Stimulated activated CD4-positive, alpha-beta T cell treated with anti-CD3 and anti-CD28 coated beads, Interleukin-1b, Interleukin-23, amount 100 ng/mL, for 24 hours (primary cell): ENCODE data around the gene HOXD13.

Experiments
- DNase-seq, 4 experiments: peaks; one replicate each; pipeline ENCODE4 v3.0.0-alpha.2; 2020; ENCODE audit warnings: low read depth in 4 of 4, low spot score in 1 of 4

HOXD13 gene

DNA sequence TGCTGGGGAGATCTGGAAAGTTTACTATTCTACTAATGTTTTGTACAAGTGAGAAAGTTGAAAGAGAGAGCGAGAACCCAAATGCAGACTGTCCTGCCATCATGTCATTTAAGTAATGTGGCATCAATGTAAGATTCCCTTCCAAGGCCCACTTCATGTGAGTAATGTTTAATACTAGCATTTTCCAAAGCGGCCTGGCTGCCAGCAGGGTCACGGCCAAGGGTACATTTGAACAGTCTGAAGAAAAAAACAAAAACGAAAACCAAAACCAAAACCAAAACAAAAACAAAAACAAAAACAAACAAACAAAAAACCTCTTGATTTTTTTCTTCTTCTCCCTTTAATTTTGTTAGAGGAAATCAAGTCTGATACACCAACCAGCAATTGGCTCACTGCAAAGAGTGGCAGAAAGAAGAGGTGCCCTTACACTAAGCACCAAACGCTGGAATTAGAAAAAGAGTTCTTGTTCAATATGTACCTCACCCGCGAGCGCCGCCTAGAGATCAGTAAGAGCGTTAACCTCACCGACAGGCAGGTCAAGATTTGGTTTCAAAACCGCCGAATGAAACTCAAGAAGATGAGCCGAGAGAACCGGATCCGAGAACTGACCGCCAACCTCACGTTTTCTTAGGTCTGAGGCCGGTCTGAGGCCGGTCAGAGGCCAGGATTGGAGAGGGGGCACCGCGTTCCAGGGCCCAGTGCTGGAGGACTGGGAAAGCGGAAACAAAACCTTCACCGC, 26.2 kb downstream of the HOXD13 start:
- no peak for DNase-seq

DNA sequence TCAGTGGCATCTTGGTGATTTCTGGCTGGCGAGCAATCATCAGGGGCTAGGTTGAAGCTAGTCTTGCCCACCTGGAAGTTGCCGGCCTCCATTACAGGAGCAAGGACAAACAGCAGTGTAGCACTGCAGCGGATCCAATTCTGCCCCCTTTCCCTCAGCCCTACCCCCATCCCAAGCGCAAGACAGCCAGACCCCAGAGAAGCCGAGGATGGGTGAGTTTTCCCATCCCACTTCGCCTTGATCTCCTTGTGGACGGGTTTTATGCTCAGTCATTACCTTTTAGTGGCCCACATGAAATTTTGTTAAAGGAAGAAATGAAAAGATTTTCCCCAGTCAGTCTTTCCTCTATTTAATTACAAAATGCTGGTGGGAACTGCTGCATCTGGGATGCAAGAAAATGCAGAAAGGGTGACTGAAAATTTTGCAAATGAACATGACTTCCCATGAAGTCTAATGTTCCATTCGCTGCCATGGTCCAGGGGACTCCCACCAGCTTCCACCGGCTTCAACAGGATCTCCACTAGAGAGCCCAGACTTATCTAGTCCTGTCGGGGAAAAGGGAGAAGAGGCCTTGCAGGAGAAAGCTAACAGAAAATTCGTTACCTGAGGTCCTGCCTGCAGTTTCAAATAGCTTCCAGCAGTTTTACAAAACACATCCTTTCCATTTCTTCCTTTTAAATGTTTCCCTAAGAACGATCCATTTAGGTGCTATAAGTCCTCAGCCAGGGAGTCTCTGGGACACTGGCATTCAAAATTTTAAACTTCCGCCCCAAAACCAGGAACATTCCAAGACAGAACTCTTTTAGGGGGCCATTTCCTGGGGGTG, 28.1 kb downstream of the HOXD13 start:
- no peak for DNase-seq

DNA sequence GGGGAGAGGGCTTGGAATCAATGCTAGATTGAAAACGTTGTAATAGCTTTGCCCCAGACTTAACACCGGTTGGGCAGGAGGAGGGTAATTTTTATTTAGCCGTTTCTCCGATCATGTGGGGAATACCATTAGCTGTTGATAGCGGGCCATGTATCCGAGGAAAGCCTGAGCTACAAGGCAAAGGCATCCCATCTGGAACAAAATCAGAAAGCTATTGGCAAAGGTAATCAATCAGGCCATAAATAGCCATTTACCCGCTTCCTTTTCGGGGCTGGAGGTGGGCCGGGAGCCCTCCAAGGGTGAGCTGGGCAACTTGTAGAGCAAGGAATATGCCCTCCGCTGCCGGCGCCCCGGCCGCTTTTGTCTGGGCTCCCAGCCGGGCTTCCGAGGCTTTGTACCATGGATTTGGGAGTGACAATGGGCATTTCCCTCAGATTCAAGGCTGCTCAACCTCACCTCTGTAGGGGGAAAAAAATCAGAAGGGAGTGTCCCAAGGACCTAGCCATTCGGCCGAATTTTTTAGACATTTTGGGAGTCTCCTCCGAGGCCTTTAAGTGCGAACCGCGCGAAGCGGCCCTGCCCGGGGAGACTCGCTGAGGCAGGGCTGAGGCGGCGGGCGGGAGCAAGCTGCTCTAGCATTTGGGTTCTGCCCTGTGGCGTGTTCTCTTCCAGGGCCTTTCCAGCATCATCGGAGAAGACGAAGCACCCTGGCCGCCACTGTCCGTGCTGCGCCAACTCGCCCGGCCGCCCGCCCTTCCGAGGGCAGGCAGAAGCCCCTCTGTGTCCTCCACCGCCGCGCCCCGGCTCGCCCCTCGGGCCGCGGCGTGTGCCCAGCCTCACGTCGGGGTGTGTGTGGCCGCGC, 28.9 kb downstream of the HOXD13 start:
- no peak for DNase-seq

DNA sequence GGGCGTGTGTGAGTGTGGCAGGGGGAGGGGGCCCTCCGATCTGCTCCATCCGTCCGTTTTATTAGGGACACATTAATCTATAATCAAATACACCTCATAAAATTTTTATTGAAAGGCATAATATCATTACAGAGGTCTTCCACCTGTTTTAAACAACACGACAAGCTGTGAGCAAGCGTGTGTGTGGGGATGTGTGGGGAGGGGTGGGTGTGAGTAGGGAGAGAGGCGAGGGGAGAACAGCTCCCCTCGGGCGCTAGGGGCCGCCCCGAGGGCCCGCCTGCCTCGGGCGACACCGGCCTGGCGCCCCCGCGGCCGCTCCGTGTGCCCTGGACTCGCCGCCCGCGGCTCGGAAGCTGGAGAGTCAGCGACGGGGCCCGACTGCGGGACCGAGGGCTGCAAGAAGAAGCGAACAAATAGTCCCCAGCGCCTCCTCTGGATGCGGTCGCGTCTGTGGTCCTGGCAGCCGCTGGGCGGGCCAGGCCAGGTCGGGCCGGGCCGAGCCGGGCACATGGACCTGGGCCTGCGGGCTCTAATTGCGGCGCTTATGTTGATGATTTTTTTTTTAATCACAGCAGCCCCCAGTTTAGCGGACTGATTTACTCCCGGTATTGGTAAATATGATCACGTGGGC, 29.6 kb downstream of the HOXD13 start:
- no peak for DNase-seq

DNA sequence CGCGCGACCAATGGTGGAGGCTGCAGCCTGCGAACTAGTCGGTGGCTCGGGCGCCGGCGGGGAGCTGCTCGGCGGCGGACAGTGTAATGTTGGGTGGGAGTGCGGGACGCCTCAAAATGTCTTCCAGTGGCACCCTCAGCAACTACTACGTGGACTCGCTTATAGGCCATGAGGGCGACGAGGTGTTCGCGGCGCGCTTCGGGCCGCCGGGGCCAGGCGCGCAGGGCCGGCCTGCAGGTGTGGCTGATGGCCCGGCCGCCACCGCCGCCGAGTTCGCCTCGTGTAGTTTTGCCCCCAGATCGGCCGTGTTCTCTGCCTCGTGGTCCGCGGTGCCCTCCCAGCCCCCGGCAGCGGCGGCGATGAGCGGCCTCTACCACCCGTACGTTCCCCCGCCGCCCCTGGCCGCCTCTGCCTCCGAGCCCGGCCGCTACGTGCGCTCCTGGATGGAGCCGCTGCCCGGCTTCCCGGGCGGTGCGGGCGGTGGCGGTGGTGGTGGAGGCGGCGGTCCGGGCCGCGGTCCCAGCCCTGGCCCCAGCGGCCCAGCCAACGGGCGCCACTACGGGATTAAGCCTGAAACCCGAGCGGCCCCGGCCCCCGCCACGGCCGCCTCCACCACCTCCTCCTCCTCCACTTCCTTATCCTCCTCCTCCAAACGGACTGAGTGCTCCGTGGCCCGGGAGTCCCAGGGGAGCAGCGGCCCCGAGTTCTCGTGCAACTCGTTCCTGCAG, 30.3 kb downstream of the HOXD13 start, which contains the start of gene HOXD9:
HOXD9 (plus strand) TSS at position 37 of the 728 bp plus-strand sequence; CDS start at position 87, 50 bp downstream.
- no peak for DNase-seq

DNA sequence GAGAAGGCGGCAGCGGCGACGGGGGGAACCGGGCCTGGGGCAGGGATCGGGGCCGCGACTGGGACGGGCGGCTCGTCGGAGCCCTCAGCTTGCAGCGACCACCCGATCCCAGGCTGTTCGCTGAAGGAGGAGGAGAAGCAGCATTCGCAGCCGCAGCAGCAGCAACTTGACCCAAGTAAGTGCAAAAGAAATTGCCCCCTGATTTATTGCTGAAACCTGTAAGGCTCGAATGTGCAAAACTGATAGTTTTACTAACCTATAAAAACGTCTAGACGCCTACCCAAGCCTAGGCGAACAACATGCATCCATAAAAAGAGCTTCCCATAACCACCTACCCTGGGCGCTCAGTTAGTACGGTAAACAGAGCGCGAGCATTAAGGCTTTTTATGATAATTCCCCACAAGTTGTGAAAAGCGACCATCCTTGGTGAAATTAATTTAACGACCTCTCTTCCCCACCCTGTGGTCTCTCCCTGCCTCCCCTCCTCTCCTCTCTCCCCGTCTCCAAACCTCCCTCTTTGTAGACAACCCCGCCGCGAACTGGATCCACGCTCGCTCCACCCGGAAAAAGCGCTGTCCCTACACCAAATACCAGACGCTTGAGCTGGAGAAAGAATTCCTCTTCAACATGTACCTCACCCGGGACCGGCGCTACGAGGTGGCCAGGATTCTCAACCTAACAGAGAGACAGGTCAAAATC, 31.0 kb downstream of the HOXD13 start:
- no peak for DNase-seq

DNA sequence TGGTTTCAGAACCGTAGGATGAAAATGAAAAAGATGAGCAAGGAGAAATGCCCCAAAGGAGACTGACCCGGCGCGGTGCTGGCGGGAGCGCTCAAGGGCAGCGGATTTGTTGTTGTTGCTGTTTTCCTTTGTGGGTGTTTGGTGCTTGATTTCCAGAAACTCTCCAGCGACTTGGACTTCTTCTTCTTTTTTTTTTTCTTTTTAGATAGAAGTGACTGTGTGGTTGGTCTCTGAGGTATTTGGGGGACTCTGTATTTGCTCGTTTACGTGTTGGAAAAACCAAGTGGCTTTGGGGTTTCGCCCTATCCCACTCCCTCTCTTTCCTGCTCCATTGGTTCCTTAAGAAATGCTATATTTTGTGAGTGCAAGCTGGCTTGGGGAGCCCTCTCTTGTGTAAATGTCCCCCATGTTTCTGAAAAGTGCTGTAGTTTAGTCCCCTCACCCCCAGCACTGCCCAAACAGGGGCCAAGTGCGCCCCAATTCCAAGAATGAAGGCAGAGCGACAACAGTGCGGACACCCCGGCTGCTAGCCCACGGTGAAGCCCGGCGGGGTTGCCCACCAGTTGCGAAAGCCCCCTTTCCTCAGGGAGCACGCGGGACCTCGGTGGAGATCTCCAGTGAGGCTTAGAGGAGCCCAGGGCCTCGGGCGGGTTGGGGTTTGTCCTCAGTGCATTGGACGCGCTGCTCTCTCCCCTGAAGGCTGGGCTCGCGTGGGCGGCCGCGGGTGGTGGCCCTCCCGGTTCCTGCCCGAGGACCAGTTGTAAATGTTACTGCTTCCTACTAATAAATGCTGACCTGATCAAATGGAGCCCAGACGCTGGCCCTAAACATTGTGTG, 31.8 kb downstream of the HOXD13 start:
- DNase-seq: no peak

DNA sequence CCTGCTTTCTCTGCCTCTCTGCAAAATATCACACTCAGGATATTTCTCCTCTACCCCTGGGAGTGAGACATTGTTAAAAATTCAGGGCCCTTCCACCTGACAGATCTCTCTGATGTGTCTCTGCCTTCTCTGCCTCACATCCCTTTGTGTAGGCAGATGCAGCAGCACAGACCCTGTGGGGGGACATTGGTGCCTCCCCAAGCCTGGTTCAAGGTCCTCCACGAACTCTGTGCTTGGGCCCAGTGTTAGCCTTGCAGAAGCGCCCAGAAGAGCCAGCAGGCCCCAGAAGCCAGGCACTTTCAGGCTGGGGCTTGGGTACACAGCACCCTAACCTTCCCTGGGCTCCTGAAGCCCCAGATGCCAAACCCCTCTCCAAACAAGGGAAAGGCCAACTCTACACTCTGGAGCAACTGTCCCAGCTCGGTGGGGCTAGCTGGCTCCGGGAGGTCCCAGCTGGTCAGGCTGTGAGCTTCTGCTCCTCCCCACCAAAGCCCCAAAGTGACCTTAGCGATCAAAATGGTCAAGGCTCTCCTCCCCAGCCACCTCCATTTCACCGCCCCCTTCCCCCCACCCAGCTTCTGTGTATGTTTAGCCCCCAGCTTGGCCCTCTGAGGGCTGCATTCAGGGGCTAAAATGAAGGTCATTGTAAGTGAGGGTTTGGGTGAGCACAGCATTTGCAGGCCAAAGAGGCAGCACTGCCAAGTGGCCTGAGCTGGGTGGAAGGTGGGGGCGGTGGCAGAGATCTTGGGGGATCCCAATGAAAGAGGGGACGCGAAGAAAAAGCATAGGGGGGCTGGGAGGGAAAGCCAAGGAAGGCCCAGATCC, 32.6 kb downstream of the HOXD13 start:
- DNase-seq: no peak

DNA sequence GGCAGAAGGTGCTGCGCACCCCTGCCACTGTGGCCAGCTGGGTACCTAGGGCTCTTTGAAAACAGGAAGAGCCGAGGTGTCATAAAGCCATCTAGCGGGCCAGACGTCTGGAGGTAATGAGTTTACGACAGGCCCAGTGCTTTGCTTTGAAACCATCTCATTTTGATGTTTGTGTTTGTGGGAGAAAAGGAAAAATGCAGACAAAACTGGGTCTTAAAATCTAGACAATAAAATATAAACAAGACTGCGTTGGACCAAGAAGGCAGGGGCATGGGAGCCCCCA, 33.2 kb downstream of the HOXD13 start:
- DNase-seq: no peak

DNA sequence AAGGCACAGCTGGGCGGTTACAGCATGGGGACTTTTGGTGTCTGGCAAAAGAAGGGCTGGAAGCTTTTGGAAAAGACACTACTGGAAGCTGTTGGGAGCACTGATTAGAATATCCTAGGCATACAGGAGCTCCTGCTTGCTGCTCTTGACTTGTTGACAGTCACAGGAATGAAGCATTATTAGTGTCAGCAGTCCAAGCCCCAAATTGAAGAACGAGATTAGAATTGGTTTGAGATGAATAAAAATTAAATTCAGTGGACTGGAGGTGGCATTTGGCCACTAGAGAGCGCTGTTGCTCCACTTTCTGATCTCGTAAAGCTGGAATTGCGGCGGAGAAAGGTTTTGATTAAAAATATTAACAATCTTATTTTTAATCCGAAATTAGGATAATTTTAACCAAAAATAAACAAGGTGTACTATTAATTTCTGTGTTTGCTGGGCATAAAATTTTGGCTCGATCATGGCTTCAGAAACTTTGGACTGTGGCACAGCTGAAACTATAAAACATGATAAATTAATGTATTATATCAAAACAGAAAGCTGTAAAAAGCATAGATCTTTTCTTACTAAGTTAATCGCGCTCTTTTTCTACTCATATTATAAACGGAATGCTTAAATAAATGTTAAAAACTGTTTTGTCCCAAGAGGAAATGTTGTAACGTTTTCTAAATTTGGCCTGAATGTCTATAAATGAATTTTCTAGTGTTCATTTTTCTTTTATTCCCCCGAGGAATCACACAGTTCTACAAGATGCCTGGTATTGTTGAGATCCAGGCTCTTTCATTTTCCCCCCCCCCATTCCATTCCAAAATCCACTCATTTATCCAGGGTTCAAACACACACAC, 34.6 kb downstream of the HOXD13 start:
- peak; percentile 38 to 68 (median 62) for DNase-seq

DNA sequence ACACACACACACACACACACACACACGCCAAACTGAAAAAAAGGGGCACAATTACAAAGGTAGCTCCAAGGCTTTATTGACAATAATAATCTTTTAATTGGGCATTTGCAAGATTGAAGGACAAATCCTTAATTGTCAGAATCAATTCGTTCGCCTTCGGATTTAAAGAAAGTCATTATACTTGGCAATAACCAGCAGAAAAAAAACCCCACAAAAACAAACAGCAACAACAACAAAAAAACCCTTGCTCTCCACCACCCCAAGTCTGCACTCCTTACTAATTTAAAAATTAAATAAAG, 35.2 kb downstream of the HOXD13 start:
- DNase-seq: no peak

DNA sequence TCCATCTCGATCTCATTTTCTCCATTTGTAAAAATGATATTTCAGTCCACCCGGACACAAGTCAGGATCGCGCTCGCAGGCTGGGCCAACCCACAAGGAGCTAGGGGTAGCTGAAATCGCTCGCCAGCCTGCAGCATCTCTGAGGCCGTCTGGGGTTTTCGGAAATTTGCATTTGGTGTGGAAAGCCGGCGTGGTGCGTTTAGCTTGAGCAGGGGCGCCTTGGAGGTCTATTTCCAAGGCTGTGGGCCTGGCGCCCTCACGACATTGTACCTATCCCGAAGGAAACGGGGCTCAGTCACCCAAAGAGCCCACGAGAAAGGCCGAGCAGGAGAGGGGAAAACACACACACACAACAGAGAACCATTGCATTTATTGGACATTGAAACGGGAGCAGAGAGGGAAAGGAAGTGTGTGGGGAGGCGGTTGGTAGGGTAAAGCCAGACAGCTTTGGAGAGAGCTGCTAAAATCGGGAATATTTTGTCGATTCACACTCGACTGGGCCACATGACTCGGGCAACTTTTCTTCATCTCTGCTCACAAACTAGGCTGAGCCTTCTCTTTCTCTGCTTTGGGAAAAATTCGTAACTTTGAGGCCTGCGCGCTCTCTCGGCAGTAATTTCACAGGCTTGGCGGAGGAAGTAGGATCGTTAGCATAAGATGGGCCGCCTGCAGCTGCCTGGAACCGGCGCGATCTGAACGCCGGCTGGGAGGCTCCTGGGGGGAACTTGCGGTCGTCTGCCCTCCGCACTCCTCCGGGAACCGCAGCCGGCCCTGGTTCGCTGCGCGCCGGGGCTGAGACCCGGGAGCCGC, 35.9 kb downstream of the HOXD13 start:
- no peak for DNase-seq

DNA sequence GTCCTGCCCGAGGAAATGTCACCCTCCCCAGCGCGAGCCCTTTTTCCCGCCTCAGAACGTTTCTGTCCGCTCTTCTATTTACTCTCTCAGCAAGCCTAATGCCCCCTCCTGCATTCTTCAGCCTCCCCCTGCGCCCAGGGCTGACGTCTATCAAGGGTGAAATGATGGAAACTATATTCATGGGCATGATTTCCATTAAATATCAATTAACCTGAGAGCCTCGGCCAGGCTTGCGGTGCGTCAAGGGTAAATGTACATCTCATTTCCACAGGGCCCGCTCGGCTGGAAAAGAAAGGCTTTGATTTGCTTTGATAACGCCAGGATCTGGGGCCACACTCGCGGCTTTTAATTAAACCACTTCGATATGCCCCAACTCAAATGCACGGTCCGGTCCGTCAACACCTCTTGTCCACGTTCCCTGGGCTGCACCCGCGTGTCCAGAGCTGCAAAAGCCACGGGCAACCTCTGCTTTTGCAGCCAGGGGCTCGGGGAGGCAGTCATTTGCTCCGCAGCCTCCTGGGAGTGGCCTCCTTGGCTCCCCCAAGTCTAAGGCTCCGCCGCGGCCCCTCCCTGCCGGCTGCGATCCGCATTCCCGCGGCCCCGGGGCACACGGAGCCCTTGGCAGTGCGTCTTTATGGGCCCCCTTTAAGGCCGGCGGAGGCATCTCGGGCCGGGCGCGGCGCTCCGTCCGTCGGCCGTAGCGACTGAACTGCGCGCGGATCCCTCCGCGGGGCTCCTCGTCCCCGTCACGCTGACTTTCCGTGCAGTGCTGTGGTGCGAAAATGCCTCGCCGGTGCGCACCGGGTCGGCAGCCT, 36.7 kb downstream of the HOXD13 start, which contains the start of gene HOXD8:
HOXD8 (plus strand) TSS at position 724 of the 815 bp plus-strand sequence. CDS start 662 bp downstream, outside the sequence.
- no peak for DNase-seq

DNA sequence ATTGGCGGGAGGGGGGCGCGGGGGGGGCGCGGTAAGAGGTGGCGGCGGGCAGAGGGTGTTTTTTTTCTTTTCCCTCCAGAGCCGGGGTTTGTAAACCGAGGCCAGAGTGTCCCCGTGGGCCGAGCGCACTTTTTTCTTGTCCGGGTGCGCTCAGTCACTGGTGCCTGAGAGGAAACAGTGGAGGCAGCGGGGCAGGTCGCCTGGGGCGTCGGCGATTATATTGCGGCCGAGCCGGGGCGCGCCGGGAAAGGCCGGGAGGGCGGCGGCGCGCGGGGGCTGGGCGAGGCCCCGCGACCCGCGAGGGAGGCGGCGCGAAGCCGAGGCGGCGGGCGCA, 37.3 kb downstream of the HOXD13 start:
- no peak for DNase-seq

DNA sequence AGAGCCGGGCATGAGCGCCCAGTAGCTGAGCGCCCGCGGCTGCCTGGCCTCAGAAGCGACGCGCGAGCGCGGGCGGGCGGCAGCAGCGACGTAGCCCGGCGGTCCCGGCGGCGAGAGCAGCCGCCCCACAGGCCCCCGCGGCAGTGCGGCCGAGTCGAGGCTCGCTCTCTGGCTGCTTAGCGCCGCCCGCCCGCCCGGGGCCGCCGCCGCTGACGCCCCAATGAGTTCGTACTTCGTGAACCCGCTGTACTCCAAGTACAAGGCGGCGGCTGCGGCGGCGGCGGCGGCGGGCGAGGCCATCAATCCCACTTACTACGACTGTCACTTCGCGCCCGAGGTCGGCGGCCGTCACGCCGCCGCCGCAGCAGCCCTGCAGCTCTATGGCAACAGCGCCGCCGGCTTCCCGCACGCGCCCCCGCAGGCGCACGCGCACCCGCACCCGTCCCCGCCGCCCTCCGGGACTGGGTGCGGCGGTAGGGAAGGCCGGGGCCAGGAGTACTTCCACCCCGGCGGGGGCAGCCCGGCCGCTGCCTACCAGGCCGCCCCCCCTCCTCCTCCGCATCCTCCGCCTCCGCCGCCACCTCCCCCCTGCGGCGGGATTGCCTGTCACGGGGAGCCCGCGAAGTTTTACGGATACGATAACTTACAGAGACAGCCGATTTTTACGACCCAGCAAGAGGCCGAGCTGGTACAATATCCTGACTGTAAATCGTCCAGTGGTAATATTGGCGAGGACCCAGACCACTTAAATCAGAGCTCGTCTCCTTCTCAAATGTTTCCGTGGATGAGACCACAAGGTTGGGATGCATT, 37.8 kb downstream of the HOXD13 start:
- DNase-seq: no peak
